ENCODE measurements around the gene SBF2. TPM values are rescaled to one million over a fixed set of nuclear protein-coding genes. Genes with fewer than 3 reads are reported as not detected.

The SBF2 gene
- total RNA-seq, 1 donor from 2014 or later: 24.0 TPM

GRCh38 chr11:10319702-10320558 is 25.9 kb upstream of the SBF2 start:
- no peak overlapping the region for H3K4me3 ChIP-seq (ENCODE audit: low read depth, low read length)
- no peaks in the 10 kb centered on the region for H3K36me3 ChIP-seq (ENCODE audit: control insufficient read depth, insufficient read depth, low read length)
- no peak for FAIRE-seq
- DNase-seq (ENCODE audit: low read depth): no peak
- TF ChIP-seq CTCF (IDR thresholded peaks at IDR 0.05; ENCODE audit: insufficient read depth, low read length, severe bottlenecking): no peak
- H3K27me3 ChIP-seq (ENCODE audit: control insufficient read depth, insufficient read depth, low read length): no peaks in the 10 kb centered on the region

DNA sequence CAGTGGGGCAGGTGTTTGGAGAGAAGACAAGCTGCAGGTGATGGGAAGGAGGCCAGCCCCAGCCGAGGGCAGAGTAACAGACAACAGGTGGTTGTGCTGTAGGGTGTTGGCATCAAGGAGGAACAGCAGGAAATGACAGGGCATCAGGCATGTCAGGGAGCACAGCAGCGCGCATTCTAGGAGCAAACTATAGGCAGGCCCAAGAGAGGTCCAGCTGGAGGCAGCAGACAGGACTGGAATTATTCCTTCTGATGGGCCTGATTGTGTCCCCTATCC is 24.4 kb upstream of the SBF2 start:
- H3K4me3 ChIP-seq (ENCODE audit: low read depth, low read length): no peak overlapping the region
- FAIRE-seq (no peak), DNase-seq (ENCODE audit: low read depth) (no peak)
- no peaks in the 10 kb centered on the region for H3K27me3 ChIP-seq (ENCODE audit: control insufficient read depth, insufficient read depth, low read length)
- TF ChIP-seq CTCF (IDR thresholded peaks at IDR 0.05; ENCODE audit: insufficient read depth, low read length, severe bottlenecking): no peak
- H3K36me3 ChIP-seq (ENCODE audit: control insufficient read depth, insufficient read depth, low read length): no peaks in the 10 kb centered on the region

DNA sequence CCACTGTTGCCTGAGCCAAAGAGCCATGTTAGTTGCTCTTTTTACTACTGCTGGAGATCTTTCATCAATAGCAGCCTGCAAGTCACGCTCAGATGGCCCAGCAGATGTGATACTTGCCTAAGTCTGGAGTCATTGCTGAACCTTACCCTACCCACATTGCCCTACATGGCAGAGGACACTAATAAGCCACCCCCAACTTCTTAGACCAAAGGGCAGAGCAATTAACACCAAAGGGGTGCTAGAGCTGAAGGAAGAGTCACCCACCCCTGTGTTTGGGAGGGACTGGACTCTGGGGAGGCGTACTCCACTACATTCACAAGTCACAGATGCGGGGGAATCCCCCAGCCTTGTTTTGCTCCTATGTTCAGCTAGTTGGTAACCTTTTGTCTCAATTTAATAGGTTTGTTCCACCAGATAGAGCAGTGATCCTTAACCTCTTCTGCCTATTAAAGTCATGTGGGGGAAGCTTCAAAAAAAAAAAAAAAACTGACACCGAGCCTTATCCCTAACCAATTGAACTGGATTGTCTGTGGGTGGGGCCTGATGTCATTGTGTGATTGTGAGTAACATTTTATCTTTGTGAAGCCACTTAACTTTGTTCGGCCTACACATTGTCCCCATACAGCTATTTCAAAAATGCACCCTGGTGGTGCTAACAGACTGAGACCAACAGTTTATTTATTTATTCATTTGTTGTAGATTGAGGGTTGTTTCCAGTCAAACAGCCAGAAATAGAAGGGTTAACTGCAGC is 23.9 kb upstream of the SBF2 start:
- Histone ChIP-seq H3K27me3 (ENCODE audit: control insufficient read depth, insufficient read depth, low read length) (no peaks in the 10 kb centered on the region), H3K36me3 (ENCODE audit: control insufficient read depth, insufficient read depth, low read length) (no peaks in the 10 kb centered on the region), H3K4me3 (ENCODE audit: low read depth, low read length) (no peak overlapping the region)
- FAIRE-seq (no peak), DNase-seq (ENCODE audit: low read depth) (no peak)
- TF ChIP-seq CTCF (IDR thresholded peaks at IDR 0.05; ENCODE audit: insufficient read depth, low read length, severe bottlenecking): no peak

- no peak for TF ChIP-seq CTCF (IDR thresholded peaks at IDR 0.05; ENCODE audit: insufficient read depth, low read length, severe bottlenecking)
- no peak overlapping the region for H3K4me3 ChIP-seq (ENCODE audit: low read depth, low read length)
- DNase-seq (ENCODE audit: low read depth): no peak
- no peaks in the 10 kb centered on the region for H3K36me3 ChIP-seq (ENCODE audit: control insufficient read depth, insufficient read depth, low read length)
- no peak for FAIRE-seq
- no peaks in the 10 kb centered on the region for H3K27me3 ChIP-seq (ENCODE audit: control insufficient read depth, insufficient read depth, low read length)
Observed at GRCh38 chr11:10317151-10317755, 23.2 kb upstream of the SBF2 start.

GRCh38 chr11:10315083-10315482 is 21.1 kb upstream of the SBF2 start:
- FAIRE-seq: no peak
- DNase-seq (ENCODE audit: low read depth): no peak
- no peaks in the 10 kb centered on the region for H3K27me3 ChIP-seq (ENCODE audit: control insufficient read depth, insufficient read depth, low read length)
- H3K36me3 ChIP-seq (ENCODE audit: control insufficient read depth, insufficient read depth, low read length): no peaks in the 10 kb centered on the region
- TF ChIP-seq CTCF (IDR thresholded peaks at IDR 0.05; ENCODE audit: insufficient read depth, low read length, severe bottlenecking): no peak
- no peak overlapping the region for H3K4me3 ChIP-seq (ENCODE audit: low read depth, low read length)

Data from bronchial epithelial cell (primary cell).